A549 treated with AZD9567 at 1 μM for 4 hours (cell line): Measurements from ENCODE around the gene ATOH1. TPM values are rescaled to one million over a fixed set of nuclear protein-coding genes. Genes with fewer than 3 reads are reported as not detected.

Experiments used
- total RNA-seq: library from RNA; stranded (reverse); fragments of 200-300 nt; extraction: Qiagen RNA extraction; gene quantifications from 5 replicates; pipeline ENCODE4 v1.2.3, GENCODE V29; 2022; ENCODE audit not compliant: insufficient read depth

The ATOH1 gene
- total RNA-seq: not detected in 5 replicates

GRCh38 chr4:93828332-93828994 lies at the start of gene ATOH1:
Gene ATOH1, plus strand, starts transcription at chr4:93828753. Its CDS starts 174 bp downstream, at chr4:93828927.

